Kidney (tissue), 14 donors: ENCODE data around the gene PLA2G2F. TPM values are rescaled to one million over a fixed set of nuclear protein-coding genes. Genes with fewer than 3 reads are reported as not detected.

Source experiments
- DNase-seq, 5 donors: peaks; one replicate each; pipeline ENCODE4 v3.0.0-alpha.2; 2013 to 2020
- FAIRE-seq: peaks from 2 replicates; lab custom pipeline; 2012; peaks lifted over from hg19 to GRCh38; lab: Jason Lieb, UNC
- H3K27ac ChIP-seq, 2 donors: one replicate each; pipeline ENCODE4 v1.7.0; 2013; ENCODE audit warnings: low read depth in 2 of 2, low read length in 2 of 2, inconsistent platforms in 1 of 2
- H3K27me3 ChIP-seq: one replicate; pipeline ENCODE4 v1.7.1; 2013; ENCODE audit warnings: low read length, inconsistent platforms; ENCODE audit not compliant: control insufficient read depth, insufficient read depth
- H3K36me3 ChIP-seq, 3 donors: one replicate each; pipeline versions ENCODE4 v1.7.0 to v1.7.1; 2013; ENCODE audit warnings: low read length in 3 of 3, control low read depth in 1 of 3, inconsistent platforms in 1 of 3; ENCODE audit not compliant: insufficient read depth in 3 of 3, control insufficient read depth in 2 of 3
- H3K4me1 ChIP-seq, 3 donors: one replicate each; pipeline versions ENCODE4 v1.7.0 to v1.7.1; 2013; ENCODE audit warnings: low read length in 3 of 3, inconsistent platforms in 1 of 3, low read depth in 1 of 3; ENCODE audit not compliant: control insufficient read depth in 2 of 3, insufficient read depth in 2 of 3
- H3K4me3 ChIP-seq, 3 donors: one replicate each; pipeline versions ENCODE4 v1.7.0 to v1.8.1; 2013; ENCODE audit warnings: low read length in 3 of 3, control low read depth in 1 of 3, inconsistent platforms in 1 of 3
- H3K9ac ChIP-seq, 3 donors: one replicate each; pipeline versions ENCODE4 v1.7.0 to v1.7.1; 2013; ENCODE audit warnings: low read length in 3 of 3, control low read depth in 1 of 3, inconsistent platforms in 1 of 3
- H3K9me3 ChIP-seq, 3 donors: one replicate each; pipeline versions ENCODE4 v1.7.0 to v1.7.1; 2013; ENCODE audit warnings: low read length in 3 of 3, control low read depth in 1 of 3, inconsistent platforms in 1 of 3; ENCODE audit not compliant: control insufficient read depth in 2 of 3, insufficient read depth in 1 of 3
- CTCF ChIP-seq: IDR thresholded peaks from 3 replicates; pipeline ENCODE4 v1.5.1; 2012; ENCODE audit warnings: mild to moderate bottlenecking, moderate library complexity, borderline replicate concordance; ENCODE audit not compliant: insufficient read depth; ENCODE audit errors: extremely low read depth
- intact Hi-C: fragments of 100-400 bp; cut with DNase I; formaldehyde crosslinking; loops from one replicate; pipeline ENCODE4 v1.11.1; 2022
- polyA plus RNA-seq: library from polyadenylated mRNA; stranded (reverse); fragments of 350-450 nt; fragmentation: Illumina TruSeq; extraction: RNeasy Lipid Tissue Mini Kit (QIAGEN cat#74804); gene quantifications from one replicate; pipeline ENCODE4 v1.2.3, GENCODE V29; 2014; ENCODE audit warnings: low read depth, low replicate concordance; ENCODE audit not compliant: insufficient read depth
- total RNA-seq: library from RNA; stranded (reverse); fragmentation: NEBNext Ultra II Directional; extraction: Animal tissue kit (Norgen Biotek cat#: 25700); gene quantifications from one replicate; pipeline ENCODE4 v1.2.1, GENCODE V29; 2021
- donor health status: control.
- donor health status: control.
- donor health status: control.
- donor health status: control.
- donor health status: control.
- donor health status: DM: yes; HTN: yes; CAD: no.
- donor health status: Normal renal cell carcinoma (clear cell type).

PLA2G2F gene
- total and polyA plus RNA-seq, 2 donors from 2014 or later: not detected

GRCh38 chr1:20184997-20185833 is 46.1 kb downstream of the PLA2G2F start:
- peaks cover 0 to 11% (median 8%) of the 10 kb centered on the region in 3 donors for H3K4me1 ChIP-seq
- TF ChIP-seq CTCF: no peak
- H3K9ac ChIP-seq: no peak overlapping the region
- H3K4me3 ChIP-seq: peak overlapping the region in 1 of 3 donors; percentile 36
- FAIRE-seq (no peak), DNase-seq (no peak)
- H3K27me3 ChIP-seq: no peaks in the 10 kb centered on the region
- H3K27ac ChIP-seq: no peak overlapping the region
- no peaks in the 10 kb centered on the region for H3K9me3 ChIP-seq
- no peaks in the 10 kb centered on the region for H3K36me3 ChIP-seq
- intact Hi-C loops: no loop called here

GRCh38 chr1:20185834-20186782 is 47.0 kb downstream of the PLA2G2F start, which contains the start of the genes PLA2G2C and UBXN10:
Gene PLA2G2C (minus strand): TSS chr1:20186518. CDS start chr1:20177363, 9,155 bp downstream.
Gene UBXN10 (plus strand): TSS chr1:20186096. CDS start chr1:20190562, 4,466 bp downstream.
- Histone ChIP-seq H3K27me3 (no peaks in the 10 kb centered on the region), H3K27ac (peak within 1 kb of the TSS; percentile 9 to 23), H3K4me1 (peaks cover 0 to 11% (median 8%) of the 10 kb centered on the region in 3 donors), H3K9me3 (no peaks in the 10 kb centered on the region), H3K4me3 (peak within 1 kb of the TSS; percentile 47 to 75 (median 74)), H3K36me3 (no peaks in the 10 kb centered on the region), H3K9ac (peak within 1 kb of the TSS; percentile 0 to 75 (median 5))
- TF ChIP-seq CTCF: no peak
- no peak for FAIRE-seq
- peak; percentile 83 to 95 (median 86) for DNase-seq
- intact Hi-C loops: no loop called here

- intact Hi-C loops: no loop called here
- H3K9ac ChIP-seq: peak overlapping the region in 1 of 3 donors; percentile 75
- H3K9me3 ChIP-seq: no peaks in the 10 kb centered on the region
- H3K27me3 ChIP-seq: no peaks in the 10 kb centered on the region
- no peak for TF ChIP-seq CTCF
- peak in 1 of 5 donors; percentile 37 for DNase-seq
- peak overlapping the region in 1 of 3 donors; percentile 75 for H3K4me3 ChIP-seq
- FAIRE-seq: no peak
- no peaks in the 10 kb centered on the region for H3K36me3 ChIP-seq
- peaks cover 0 to 11% (median 8%) of the 10 kb centered on the region in 3 donors for H3K4me1 ChIP-seq
- peak overlapping the region in 1 of 2 donors; percentile 9 for H3K27ac ChIP-seq
These were observed 48.1 kb downstream of the PLA2G2F start for GRCh38 chr1:20187103-20187812.
